ENCODE data around the gene PLEKHN1.

PLEKHN1 gene

GRCh38 chr1:917466-918091, 48.7 kb upstream of the PLEKHN1 start:
- H3K9me3 ChIP-seq (ENCODE audit: control insufficient read depth, insufficient read depth, low read depth, low read length): no peaks in the 10 kb centered on the region
- ChIA-PET POLR2A (interaction anchor here (1.1 to 5.2 kb wide), 5 partner anchors 11 to 59 kb away, joined by 4 to 106 read pairs (median 5); partner anchors contain the start of gene NOC2L), CTCF (interaction anchor here (3.9 kb wide), 1 partner anchor 12 kb away, joined by 26 read pairs; no protein-coding TSS in a partner anchor)
- H3K4me3 ChIP-seq (ENCODE audit: low read depth, low read length): no peak overlapping the region
- H3K36me3 ChIP-seq (ENCODE audit: control insufficient read depth in 2 of 2, insufficient read depth in 1 of 2, low read length in 2 of 2): peaks cover 0 to 17% of the 10 kb centered on the region in 2 experiments; a peak in 1 of 3 replicates
- peak overlapping the region; percentile 94 for H3K27ac ChIP-seq (ENCODE audit: extremely low read depth, low read depth, low read length)
- H3K4me1 ChIP-seq (ENCODE audit: control insufficient read depth, insufficient read depth, low read length): peaks cover 32% of the 10 kb centered on the region
- TF ChIP-seq ZNF843 (tag by site-specific recombination; IDR thresholded peaks at IDR 0.05): peak; percentile 77
- no peak for TF ChIP-seq ZNF280D (tag by site-specific recombination; IDR thresholded peaks at IDR 0.05)
- peak; percentile 36 for TF ChIP-seq PRDM6 (tag by site-specific recombination; IDR thresholded peaks at IDR 0.05)
- no peak for TF ChIP-seq ZNF76 (tag by site-specific recombination; IDR thresholded peaks at IDR 0.05; ENCODE audit: borderline replicate concordance, low read depth)
- no peak for TF ChIP-seq AEBP2 (tag by site-specific recombination; IDR thresholded peaks at IDR 0.05; ENCODE audit: borderline replicate concordance)
- 0 out of 2 replicates have a peak, but pooled peaks have one; percentile 38 for TF ChIP-seq ZNF501 (tag by site-specific recombination; IDR thresholded peaks at IDR 0.05)
- TF ChIP-seq ZSCAN23 (tag by site-specific recombination; IDR thresholded peaks at IDR 0.05): no peak
- TF ChIP-seq FEZF1 (tag by site-specific recombination; IDR thresholded peaks at IDR 0.05): peak; percentile 56; the same call in 1 of the 2 replicates
- TF ChIP-seq ZNF426 (tag by site-specific recombination; IDR thresholded peaks at IDR 0.05): no peak
- no peak for TF ChIP-seq ZNF645 (tag by site-specific recombination; IDR thresholded peaks at IDR 0.05)
- peak; percentile 30; the same call in 1 of the 2 replicates for TF ChIP-seq ZNF366 (tag by site-specific recombination; conservative IDR thresholded peaks at IDR 0.05)
- peak; percentile 83 for TF ChIP-seq ZXDB (tag by site-specific recombination; IDR thresholded peaks at IDR 0.05)
- no peak for TF ChIP-seq ZNF518A (tag by site-specific recombination; conservative IDR thresholded peaks at IDR 0.05; ENCODE audit: low read depth)
- TF ChIP-seq OSR2 (tag by site-specific recombination; IDR thresholded peaks at IDR 0.05): peak; percentile 50; the same call in 1 of the 2 replicates
- no peak for TF ChIP-seq ZNF133 (tag by site-specific recombination; IDR thresholded peaks at IDR 0.05)
- TF ChIP-seq ZNF510 (tag by site-specific recombination; IDR thresholded peaks at IDR 0.05; ENCODE audit: insufficient replicate concordance): no peak
- peak; percentile 41; the same call in 1 of the 2 replicates for TF ChIP-seq SCRT1 (tag by site-specific recombination; IDR thresholded peaks at IDR 0.05; ENCODE audit: borderline replicate concordance)
- 0 out of 2 replicates have a peak, but pooled peaks have one; percentile 24 for TF ChIP-seq ZNF423 (tag by site-specific recombination; IDR thresholded peaks at IDR 0.05)
- TF ChIP-seq ZNF248 (tag by site-specific recombination; IDR thresholded peaks at IDR 0.05): no peak
- no peak for TF ChIP-seq IKZF3 (tag by site-specific recombination; IDR thresholded peaks at IDR 0.05)
- TF ChIP-seq GFI1B (tag by site-specific recombination; IDR thresholded peaks at IDR 0.05): peak; percentile 38; the same call in 1 of the 2 replicates
- TF ChIP-seq ZBTB20 (tag by site-specific recombination; IDR thresholded peaks at IDR 0.05): peak; percentile 74
- no peak for TF ChIP-seq SP7 (tag by site-specific recombination; IDR thresholded peaks at IDR 0.05)
- TF ChIP-seq ZNF580 (tag by site-specific recombination; IDR thresholded peaks at IDR 0.05): no peak

All from HEK293 (cell line).